Measurements from ENCODE around the gene XPOT. TPM values are rescaled to one million over a fixed set of nuclear protein-coding genes. Genes with fewer than 3 reads are reported as not detected.
A peak's percentile ranks its signal among the peaks of the same experiment; 100 is the strongest.

XPOT gene
- total and polyA plus RNA-seq, 2 donors (not counting 1 experiment from before 2014, with no cell fraction given) = 11.7 to 48.8 TPM

- Histone ChIP-seq H3K79me2 (ENCODE audit: control insufficient read depth, insufficient read depth, low read length) (peaks cover 57% of the 10 kb centered on the region), H3K4me1 (ENCODE audit: control insufficient read depth in 2 of 2, insufficient read depth in 2 of 2, low read length in 2 of 2) (peaks cover 9 to 10% of the 10 kb centered on the region in 2 donors), H3K4me3 (ENCODE audit: control extremely low read depth in 1 of 5, extremely low read depth in 1 of 5, insufficient read depth in 1 of 5, low read depth in 2 of 5, low read length in 4 of 5) (peak overlapping the region; percentile 9 to 57 (median 40)), H3K36me3 (replicated peaks in 1 of 2; ENCODE audit: control extremely low read depth in 1 of 2, control insufficient read depth in 1 of 2, extremely low read depth in 1 of 2, insufficient read depth in 2 of 2, low read length in 1 of 2) (peaks cover 6 to 13% of the 10 kb centered on the region in 2 experiments), H3K9ac (ENCODE audit: low read length) (peak overlapping the region; percentile 59), H3K27me3 (replicated peaks in 1 of 4; ENCODE audit: control extremely low read depth in 1 of 4, control insufficient read depth in 3 of 4, insufficient read depth in 4 of 4, low read length in 3 of 4) (no peaks in the 10 kb centered on the region), H3K9me3 (ENCODE audit: control extremely low read depth in 1 of 3, control insufficient read depth in 2 of 3, insufficient read depth in 1 of 3, low read length in 2 of 3) (no peaks in the 10 kb centered on the region), H3K4me2 (replicated peaks; ENCODE audit: low read depth, low read length, poor library complexity, severe bottlenecking) (peak overlapping the region; percentile 76), H3K27ac (ENCODE audit: low read length in 2 of 2) (peak overlapping the region; percentile 46 to 88), H2AFZ (ENCODE audit: insufficient read depth, low read depth, low read length, poor library complexity, severe bottlenecking) (peak overlapping the region; percentile 78), H4K20me1 (ENCODE audit: control insufficient read depth, insufficient read depth, low read length, poor library complexity, severe bottlenecking) (no peaks in the 10 kb centered on the region)
- DNase-seq (peak; percentile 60), ATAC-seq (ENCODE audit: low read depth) (peak; percentile 39)
- Mint-ChIP-seq H3K4me1 (peaks cover 32% of the 10 kb centered on the region), H3K27me3 (no peaks in the 10 kb centered on the region), H3K27ac (peak overlapping the region; percentile 85), H3K4me3 (peak overlapping the region; percentile 84), H3K9me3 (ENCODE audit: insufficient read depth) (no peaks in the 10 kb centered on the region)
- WGBS (ENCODE audit: insufficient coverage) = no CpG with 5 or more reads among the region's 3 CpGs
- intact Hi-C loops (cut with micrococcal nuclease) = no loop called here
- TF ChIP-seq CTCF (IDR thresholded peaks at IDR 0.05) (no peak), EZH2 (IDR thresholded peaks at IDR 0.05; ENCODE audit: borderline replicate concordance, insufficient read depth, low read depth, low read length, poor library complexity, severe bottlenecking) (no peak)
- ChIA-PET POLR2A (no interaction called here), CTCF (no interaction called here)
Measured at GRCh38 chr12:64459394-64459891, 55.3 kb downstream of the XPOT start.

DNA sequence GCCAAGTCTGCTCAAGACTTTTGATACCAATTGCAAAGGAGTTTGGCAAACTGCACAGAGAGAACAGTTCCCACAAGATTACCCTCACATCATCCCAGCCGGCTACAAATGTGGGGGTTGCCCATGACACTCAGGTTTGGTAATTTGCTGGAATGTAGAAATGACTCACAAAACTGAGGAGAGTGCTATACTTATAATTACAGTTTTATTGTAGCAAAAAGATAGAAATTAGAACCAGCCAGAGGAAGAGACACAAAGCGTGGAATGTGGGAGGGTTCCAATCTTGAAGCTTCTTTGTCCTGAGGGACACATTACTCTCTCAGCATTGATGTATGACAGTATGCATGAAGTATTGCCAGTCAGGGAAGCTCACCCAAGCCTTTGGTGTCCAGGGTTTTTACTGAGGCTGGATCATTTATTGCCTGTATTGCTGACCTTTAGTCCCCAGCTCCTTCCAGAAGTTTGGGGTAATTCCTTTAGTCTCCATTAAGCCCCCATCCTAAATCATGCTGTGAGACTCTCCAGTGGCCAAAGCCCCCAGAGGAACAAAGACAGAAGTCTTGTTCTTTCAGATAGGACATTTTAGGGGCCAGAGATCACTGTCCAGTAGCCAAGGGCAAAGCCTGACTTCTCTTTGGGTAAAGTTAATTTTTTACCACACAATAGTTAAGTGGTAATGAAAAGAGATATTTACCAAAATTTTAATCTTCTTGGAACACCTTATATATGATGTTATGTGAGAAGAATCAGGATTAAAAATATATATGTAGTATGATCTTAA, 57.6 kb downstream of the XPOT start:
- no peaks in the 10 kb centered on the region for H3K9me3 ChIP-seq (ENCODE audit: control extremely low read depth in 1 of 3, control insufficient read depth in 2 of 3, insufficient read depth in 1 of 3, low read length in 2 of 3)
- Mint-ChIP-seq H3K4me3 (no peak overlapping the region), H3K4me1 (peaks cover 23% of the 10 kb centered on the region), H3K27me3 (no peaks in the 10 kb centered on the region), H3K27ac (no peak overlapping the region), H3K9me3 (ENCODE audit: insufficient read depth) (no peaks in the 10 kb centered on the region)
- no peaks in the 10 kb centered on the region for H4K20me1 ChIP-seq (ENCODE audit: control insufficient read depth, insufficient read depth, low read length, poor library complexity, severe bottlenecking)
- no peak for DNase-seq
- H3K79me2 ChIP-seq (ENCODE audit: control insufficient read depth, insufficient read depth, low read length) = peaks cover 37% of the 10 kb centered on the region
- TF ChIP-seq EZH2 (IDR thresholded peaks at IDR 0.05; ENCODE audit: borderline replicate concordance, insufficient read depth, low read depth, low read length, poor library complexity, severe bottlenecking) (no peak), CTCF (IDR thresholded peaks at IDR 0.05) (no peak)
- H3K4me3 ChIP-seq (ENCODE audit: control extremely low read depth in 1 of 5, extremely low read depth in 1 of 5, insufficient read depth in 1 of 5, low read depth in 2 of 5, low read length in 4 of 5) = no peak overlapping the region
- H3K36me3 ChIP-seq (replicated peaks in 1 of 2; ENCODE audit: control extremely low read depth in 1 of 2, control insufficient read depth in 1 of 2, extremely low read depth in 1 of 2, insufficient read depth in 2 of 2, low read length in 1 of 2) = peaks cover 6 to 26% of the 10 kb centered on the region in 2 experiments
- no peak overlapping the region for H3K27ac ChIP-seq (ENCODE audit: low read length in 2 of 2)
- no CpG with 5 or more reads among the region's 2 CpGs for WGBS (ENCODE audit: insufficient coverage)
- no peak overlapping the region for H3K4me2 ChIP-seq (replicated peaks; ENCODE audit: low read depth, low read length, poor library complexity, severe bottlenecking)
- CTCF ChIA-PET = no interaction called here
- POLR2A ChIA-PET = no interaction called here
- no peak overlapping the region for H3K9ac ChIP-seq (ENCODE audit: low read length)
- no peak for ATAC-seq (ENCODE audit: low read depth)
- no peaks in the 10 kb centered on the region for H3K27me3 ChIP-seq (replicated peaks in 1 of 4; ENCODE audit: control extremely low read depth in 1 of 4, control insufficient read depth in 3 of 4, insufficient read depth in 4 of 4, low read length in 3 of 4)
- peaks cover 9 to 10% of the 10 kb centered on the region in 2 donors for H3K4me1 ChIP-seq (ENCODE audit: control insufficient read depth in 2 of 2, insufficient read depth in 2 of 2, low read length in 2 of 2)
- no peak overlapping the region for H2AFZ ChIP-seq (ENCODE audit: insufficient read depth, low read depth, low read length, poor library complexity, severe bottlenecking)
- intact Hi-C loops (cut with micrococcal nuclease) = no loop called here

Data from B cell (primary cell).